Activated CD4-positive, alpha-beta memory T cell treated with anti-CD3 and anti-CD28 coated beads for 36 hours (primary cell): ENCODE measurements around the gene DIS3L2. TPM values are rescaled to one million over a fixed set of nuclear protein-coding genes. Genes with fewer than 3 reads are reported as not detected.
A peak's percentile ranks its signal among the peaks of the same experiment; 100 is the strongest.

ENCODE experiments used
- CTCF ChIA-PET: fragments of 350-600 bp; sonication (Branson Sonifier 250); formaldehyde crosslinking; loops from one replicate; lab custom pipeline; 2021; ENCODE audit warnings: antibody characterized with exemption, inconsistent platforms; lab: Charles Lee
- POLR2A ChIA-PET: fragments of 350-600 bp; sonication (Branson Sonifier 250); formaldehyde crosslinking; loops from one replicate; lab custom pipeline; 2021; ENCODE audit warnings: antibody characterized with exemption; lab: Charles Lee
- DNase-seq: peaks from one replicate; pipeline ENCODE4 v3.0.0-alpha.2; 2020
- H3K27ac Mint-ChIP-seq: one replicate; pipeline ENCODE4 v1.8.0; 2021; ENCODE audit warnings: mixed read lengths
- H3K27me3 Mint-ChIP-seq: one replicate; pipeline ENCODE4 v1.8.0; 2021; ENCODE audit warnings: mixed read lengths
- H3K36me3 Mint-ChIP-seq: one replicate; pipeline ENCODE4 v1.8.0; 2021; ENCODE audit warnings: mixed read lengths
- H3K4me1 Mint-ChIP-seq: one replicate; pipeline ENCODE4 v1.8.0; 2021; ENCODE audit warnings: low read depth, mixed read lengths
- H3K4me3 Mint-ChIP-seq: one replicate; pipeline ENCODE4 v1.8.0; 2021; ENCODE audit warnings: mild to moderate bottlenecking, mixed read lengths
- H3K9me3 Mint-ChIP-seq: one replicate; pipeline ENCODE4 v1.8.0; 2021; ENCODE audit warnings: mixed read lengths
- intact Hi-C: fragments of 100-400 bp; cut with micrococcal nuclease; formaldehyde crosslinking; loops from one replicate; pipeline ENCODE4 v1.15.1; 2023
- total RNA-seq, 2 experiments: library from RNA; stranded (reverse); gene quantifications; one replicate each; pipeline ENCODE4 v1.2.3, GENCODE V29; 2021

DIS3L2 gene
- total RNA-seq, 2 experiments from 2014 or later, result 20.5 to 25.7 TPM

DNA sequence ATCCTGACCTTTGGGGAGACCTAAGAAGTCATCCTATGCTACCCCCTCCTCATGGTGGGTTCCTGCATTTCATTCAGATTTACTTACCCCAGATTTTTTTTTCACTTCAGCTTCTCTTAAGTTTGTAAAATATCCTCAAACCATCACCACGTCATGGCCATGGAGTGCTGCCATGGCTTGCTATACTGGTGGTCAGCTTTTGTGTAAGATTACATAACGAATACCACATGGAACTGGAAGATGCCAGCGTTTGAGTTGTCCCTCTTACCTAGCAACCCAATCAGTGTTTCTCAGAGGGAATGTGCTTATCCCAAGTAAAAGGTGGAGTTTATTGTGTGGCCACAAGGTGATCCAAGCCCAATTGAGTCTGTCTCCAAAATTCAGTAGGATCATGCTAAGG is 268.4 kb downstream of the DIS3L2 start:
- H3K4me3 Mint-ChIP-seq, result no peak overlapping the region
- POLR2A ChIA-PET, result no interaction called here
- no peaks in the 10 kb centered on the region for H3K36me3 Mint-ChIP-seq
- H3K27ac Mint-ChIP-seq, result no peak overlapping the region
- intact Hi-C loops, result loop anchor here (5.0 kb wide), 2 partner anchors 303 to 323 kb away; partner anchors contain the start of gene NPPC
- CTCF ChIA-PET, result interaction anchor here (1.1 to 2.6 kb wide), 4 partner anchors 214 to 329 kb away, joined by 3 to 16 read pairs (median 6); partner anchors contain the start of gene NPPC
- H3K27me3 Mint-ChIP-seq, result no peaks in the 10 kb centered on the region
- DNase-seq, result no peak
- no peaks in the 10 kb centered on the region for H3K9me3 Mint-ChIP-seq
- H3K4me1 Mint-ChIP-seq, result peaks cover 10% of the 10 kb centered on the region

GRCh38 chr2:232230560-232230959 is 269.0 kb downstream of the DIS3L2 start:
- intact Hi-C loops, result loop anchor here (5.0 kb wide), 2 partner anchors 303 to 323 kb away; partner anchors contain the start of gene NPPC
- Mint-ChIP-seq H3K27me3 (no peaks in the 10 kb centered on the region), H3K4me1 (peaks cover 11% of the 10 kb centered on the region), H3K9me3 (no peaks in the 10 kb centered on the region), H3K27ac (no peak overlapping the region), H3K36me3 (no peaks in the 10 kb centered on the region), H3K4me3 (no peak overlapping the region)
- ChIA-PET POLR2A (no interaction called here), CTCF (interaction anchor here (1.0 to 2.6 kb wide), 6 partner anchors 14 to 324 kb away, joined by 3 to 16 read pairs (median 4); partner anchors contain the start of gene NPPC)
- peak; percentile 46 for DNase-seq

DNA sequence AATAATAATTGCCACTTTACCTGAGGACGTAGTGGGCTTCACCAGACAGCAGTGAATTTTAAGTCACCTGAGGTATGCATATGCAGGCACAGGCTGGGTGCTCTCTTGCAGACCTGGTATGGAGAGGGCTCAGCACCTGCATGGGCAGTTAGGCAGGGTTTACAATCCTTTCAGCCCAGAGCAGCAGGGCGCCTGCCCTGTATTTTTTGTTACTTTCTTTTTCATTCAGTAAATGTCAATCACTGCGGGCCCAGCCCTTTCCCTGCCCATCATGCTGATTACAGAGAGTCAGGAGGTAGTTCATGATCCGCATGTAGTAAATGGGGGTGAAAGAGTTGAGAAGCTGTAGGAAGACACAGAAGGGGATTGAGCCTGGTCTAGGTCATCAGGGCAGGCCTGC is 270.0 kb downstream of the DIS3L2 start:
- intact Hi-C loops, result loop anchor here (5.0 kb wide), 2 partner anchors 304 to 324 kb away; partner anchors contain the start of gene NPPC
- DNase-seq, result no peak
- H3K4me1 Mint-ChIP-seq, result peaks cover 19% of the 10 kb centered on the region
- no peak overlapping the region for H3K4me3 Mint-ChIP-seq
- CTCF ChIA-PET, result interaction anchor here (1.0 to 2.6 kb wide), 3 partner anchors 61 to 306 kb away, joined by 3 to 16 read pairs (median 5); partner anchors contain the start of gene NPPC
- H3K27ac Mint-ChIP-seq, result no peak overlapping the region
- H3K9me3 Mint-ChIP-seq, result no peaks in the 10 kb centered on the region
- no peaks in the 10 kb centered on the region for H3K27me3 Mint-ChIP-seq
- POLR2A ChIA-PET, result no interaction called here
- no peaks in the 10 kb centered on the region for H3K36me3 Mint-ChIP-seq

DNA sequence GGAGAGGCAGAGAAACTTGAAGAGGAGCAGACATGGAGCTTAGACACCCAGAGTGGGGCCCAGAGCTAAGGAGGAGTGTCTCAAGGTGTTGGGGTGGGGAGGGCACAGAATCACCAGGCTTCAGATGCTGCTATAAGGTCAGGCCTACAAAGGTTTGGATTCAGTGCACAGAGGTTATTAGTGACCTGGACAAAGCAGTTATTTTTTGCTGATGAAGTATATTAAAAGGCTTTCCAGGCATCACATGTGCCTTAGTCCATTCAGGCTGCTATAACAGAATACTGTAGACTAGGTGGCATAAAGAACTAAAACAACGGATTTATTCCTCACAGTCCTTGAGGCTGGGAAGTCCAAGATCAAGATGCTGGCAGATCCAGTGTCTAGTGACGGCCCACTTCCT is 271.4 kb downstream of the DIS3L2 start:
- peaks cover 26% of the 10 kb centered on the region for H3K4me1 Mint-ChIP-seq
- POLR2A ChIA-PET, result no interaction called here
- peaks cover 2% of the 10 kb centered on the region for H3K36me3 Mint-ChIP-seq
- no peak for DNase-seq
- H3K4me3 Mint-ChIP-seq, result no peak overlapping the region
- H3K27me3 Mint-ChIP-seq, result no peaks in the 10 kb centered on the region
- intact Hi-C loops, result loop anchor here (5.0 kb wide), 2 partner anchors 306 to 326 kb away; partner anchors contain the start of gene NPPC
- H3K27ac Mint-ChIP-seq, result no peak overlapping the region
- no peaks in the 10 kb centered on the region for H3K9me3 Mint-ChIP-seq
- CTCF ChIA-PET, result interaction anchor here (1.7 kb wide), 1 partner anchor 308 kb away, joined by 4 read pairs; no protein-coding TSS in a partner anchor

DNA sequence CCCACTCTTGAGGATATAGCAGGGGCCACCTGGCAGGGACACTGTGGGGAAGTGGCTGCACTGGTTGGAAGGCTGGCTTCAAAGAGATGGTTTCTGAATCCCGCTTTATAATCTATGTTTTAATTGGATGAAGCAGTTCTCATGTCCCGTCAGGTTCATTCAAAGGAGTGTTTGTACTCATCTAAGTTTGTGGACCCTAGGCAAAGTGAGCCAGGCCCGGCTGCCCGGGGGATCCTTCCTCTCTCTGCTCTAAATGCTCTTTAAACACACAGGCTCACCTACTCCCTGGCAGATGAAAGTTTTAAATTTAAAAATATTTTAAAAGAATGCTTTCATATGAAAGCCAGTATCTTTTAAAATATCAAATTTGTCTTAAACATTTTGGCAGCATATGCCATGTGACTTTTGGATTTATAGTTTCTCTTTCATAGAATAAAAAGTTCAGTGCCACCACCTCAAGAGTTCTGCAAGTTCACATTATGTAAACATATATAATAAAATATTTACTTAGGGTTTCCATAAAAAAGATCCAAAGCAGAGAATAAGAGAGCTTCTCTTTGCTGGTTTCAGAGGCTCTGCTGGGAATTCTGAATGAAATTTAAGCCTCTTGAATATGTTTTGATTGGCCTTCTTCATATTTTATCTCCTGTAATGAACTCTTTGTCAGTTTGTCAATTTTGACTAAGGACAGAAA is 273.6 kb downstream of the DIS3L2 start:
- no peak for DNase-seq
- Mint-ChIP-seq H3K27ac (no peak overlapping the region), H3K4me1 (peaks cover 43% of the 10 kb centered on the region), H3K9me3 (no peaks in the 10 kb centered on the region), H3K36me3 (peaks cover 9% of the 10 kb centered on the region), H3K4me3 (no peak overlapping the region), H3K27me3 (no peaks in the 10 kb centered on the region)
- ChIA-PET POLR2A (no interaction called here), CTCF (interaction anchor here (1.7 kb wide), 1 partner anchor 310 kb away, joined by 4 read pairs; no protein-coding TSS in a partner anchor)
- intact Hi-C loops, result loop anchor here (5.0 kb wide), 2 partner anchors 308 to 328 kb away; partner anchors contain the start of gene NPPC

DNA sequence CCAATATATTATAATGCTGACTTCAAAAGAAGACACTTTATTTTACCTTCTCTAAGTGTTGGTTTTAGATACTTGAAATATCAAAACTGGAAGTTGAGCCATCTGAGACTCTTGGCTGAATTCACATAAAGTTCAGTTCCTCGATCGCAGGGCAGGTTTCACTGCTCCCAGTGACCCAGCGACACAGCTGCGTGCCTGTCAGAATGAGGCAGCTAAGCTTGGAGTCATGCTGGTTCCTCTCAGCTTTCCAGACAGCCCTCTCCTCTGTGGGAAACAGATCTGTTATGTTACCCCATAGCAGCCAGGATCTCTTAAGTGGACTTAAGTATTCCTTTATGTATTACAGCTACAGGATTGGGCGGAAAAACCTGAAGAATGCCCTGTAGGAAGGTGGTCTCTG is 274.2 kb downstream of the DIS3L2 start:
- Mint-ChIP-seq H3K36me3 (peaks cover 10% of the 10 kb centered on the region), H3K27me3 (no peaks in the 10 kb centered on the region), H3K9me3 (no peaks in the 10 kb centered on the region), H3K4me3 (no peak overlapping the region), H3K27ac (no peak overlapping the region), H3K4me1 (peaks cover 50% of the 10 kb centered on the region)
- intact Hi-C loops, result no loop called here
- POLR2A ChIA-PET, result no interaction called here
- CTCF ChIA-PET, result interaction anchor here (1.3 kb wide), 1 partner anchor 311 kb away, joined by 3 read pairs; no protein-coding TSS in a partner anchor
- DNase-seq, result no peak

DNA sequence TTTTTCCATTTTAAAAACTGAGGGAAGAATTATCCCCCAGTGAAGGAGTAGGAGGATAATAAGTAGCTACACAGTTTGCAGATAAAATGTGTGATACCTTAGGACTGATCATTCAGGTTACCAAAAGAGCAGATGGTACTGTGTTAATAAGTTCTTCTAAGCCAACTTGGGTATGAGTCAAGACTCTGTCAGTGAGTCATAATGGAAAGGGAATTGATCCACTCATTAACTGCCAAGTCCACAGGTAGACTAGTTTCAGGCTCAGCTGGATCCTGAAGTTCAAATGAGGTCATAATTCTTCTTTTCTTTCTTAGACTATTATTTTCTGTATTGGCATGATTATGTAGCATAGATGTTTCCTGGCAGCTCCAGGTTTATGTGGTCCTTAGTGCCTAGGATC is 274.7 kb downstream of the DIS3L2 start:
- no peak for DNase-seq
- ChIA-PET POLR2A (no interaction called here), CTCF (interaction anchor here (1.0 to 1.3 kb wide), 2 partner anchors 311 to 335 kb away, joined by 3 read pairs; no protein-coding TSS in a partner anchor)
- Mint-ChIP-seq H3K4me3 (no peak overlapping the region), H3K4me1 (peaks cover 54% of the 10 kb centered on the region), H3K9me3 (no peaks in the 10 kb centered on the region), H3K27me3 (no peaks in the 10 kb centered on the region), H3K27ac (no peak overlapping the region), H3K36me3 (peaks cover 10% of the 10 kb centered on the region)
- intact Hi-C loops, result no loop called here

DNA sequence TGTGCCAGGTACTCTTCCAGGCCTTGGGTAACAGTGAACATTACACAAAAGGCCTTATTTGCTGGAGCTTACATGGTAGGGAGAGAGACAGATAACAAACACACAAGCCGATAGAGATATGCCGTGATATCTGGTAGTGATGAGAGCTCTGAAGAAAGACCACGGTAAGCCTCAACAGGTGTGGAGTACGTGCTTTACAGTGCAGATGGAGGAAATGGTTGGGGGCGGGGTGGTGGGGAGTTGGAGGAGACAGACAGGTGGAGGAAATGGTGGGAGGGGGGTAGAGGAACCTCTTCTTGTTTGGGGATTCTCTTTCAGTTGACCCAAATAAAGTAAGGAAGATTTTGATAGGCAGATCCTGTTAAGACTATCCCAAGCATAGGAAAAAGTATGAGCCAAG is 276.0 kb downstream of the DIS3L2 start:
- no peak overlapping the region for H3K4me3 Mint-ChIP-seq
- ChIA-PET POLR2A (interaction anchor here (0.6 kb wide), 1 partner anchor 1109 kb away, joined by 3 read pairs; no protein-coding TSS in a partner anchor), CTCF (no interaction called here)
- intact Hi-C loops, result no loop called here
- no peak overlapping the region for H3K27ac Mint-ChIP-seq
- peaks cover 46% of the 10 kb centered on the region for H3K4me1 Mint-ChIP-seq
- DNase-seq, result no peak
- H3K9me3 Mint-ChIP-seq, result no peaks in the 10 kb centered on the region
- H3K36me3 Mint-ChIP-seq, result peaks cover 10% of the 10 kb centered on the region
- no peaks in the 10 kb centered on the region for H3K27me3 Mint-ChIP-seq

DNA sequence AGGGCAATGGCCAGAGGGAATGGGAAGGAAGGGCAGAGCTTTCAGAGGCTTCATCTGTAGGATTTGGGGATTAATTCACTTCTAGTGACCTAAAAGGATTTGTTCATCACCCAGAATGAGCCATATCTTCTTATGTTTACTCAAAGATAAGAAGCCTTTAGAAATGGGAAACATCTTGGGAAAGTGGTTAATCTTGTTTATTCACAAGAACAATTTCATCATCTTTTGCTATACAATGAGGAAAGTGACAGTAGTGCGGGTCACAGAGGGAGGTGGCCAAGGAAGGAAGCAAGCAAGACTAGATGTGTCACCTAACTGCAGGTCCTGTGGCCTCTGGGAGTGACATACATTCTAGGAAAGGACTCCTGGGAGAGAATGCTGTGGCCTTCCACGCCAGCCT is 276.6 kb downstream of the DIS3L2 start:
- H3K27me3 Mint-ChIP-seq, result no peaks in the 10 kb centered on the region
- H3K4me1 Mint-ChIP-seq, result peaks cover 45% of the 10 kb centered on the region
- CTCF ChIA-PET, result no interaction called here
- POLR2A ChIA-PET, result no interaction called here
- H3K36me3 Mint-ChIP-seq, result peaks cover 10% of the 10 kb centered on the region
- intact Hi-C loops, result no loop called here
- peak; percentile 24 for DNase-seq
- H3K27ac Mint-ChIP-seq, result no peak overlapping the region
- no peaks in the 10 kb centered on the region for H3K9me3 Mint-ChIP-seq
- H3K4me3 Mint-ChIP-seq, result no peak overlapping the region

DNA sequence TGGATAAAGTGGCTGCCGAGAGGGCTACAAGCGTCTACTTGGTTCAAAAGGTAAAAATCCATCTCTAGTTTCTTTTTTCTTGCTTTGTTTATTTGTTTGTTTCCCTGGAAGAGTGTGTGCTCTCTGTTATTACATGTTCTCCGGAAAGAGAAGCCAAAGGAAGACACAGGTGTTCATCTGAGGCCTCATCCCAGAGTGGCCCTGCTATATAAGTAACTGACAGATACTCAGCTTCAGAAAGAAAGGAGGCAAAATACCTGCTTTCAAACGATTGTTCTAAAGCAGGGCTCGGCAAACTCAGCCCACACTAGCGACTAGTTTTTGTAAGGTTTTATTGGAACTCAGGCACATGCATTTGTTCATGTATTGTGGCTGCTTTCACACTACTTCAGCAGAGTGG is 277.1 kb downstream of the DIS3L2 start:
- H3K27me3 Mint-ChIP-seq, result no peaks in the 10 kb centered on the region
- peaks cover 10% of the 10 kb centered on the region for H3K36me3 Mint-ChIP-seq
- ChIA-PET POLR2A (no interaction called here), CTCF (no interaction called here)
- no peaks in the 10 kb centered on the region for H3K9me3 Mint-ChIP-seq
- no peak overlapping the region for H3K27ac Mint-ChIP-seq
- intact Hi-C loops, result no loop called here
- peaks cover 45% of the 10 kb centered on the region for H3K4me1 Mint-ChIP-seq
- DNase-seq, result no peak
- H3K4me3 Mint-ChIP-seq, result no peak overlapping the region

DNA sequence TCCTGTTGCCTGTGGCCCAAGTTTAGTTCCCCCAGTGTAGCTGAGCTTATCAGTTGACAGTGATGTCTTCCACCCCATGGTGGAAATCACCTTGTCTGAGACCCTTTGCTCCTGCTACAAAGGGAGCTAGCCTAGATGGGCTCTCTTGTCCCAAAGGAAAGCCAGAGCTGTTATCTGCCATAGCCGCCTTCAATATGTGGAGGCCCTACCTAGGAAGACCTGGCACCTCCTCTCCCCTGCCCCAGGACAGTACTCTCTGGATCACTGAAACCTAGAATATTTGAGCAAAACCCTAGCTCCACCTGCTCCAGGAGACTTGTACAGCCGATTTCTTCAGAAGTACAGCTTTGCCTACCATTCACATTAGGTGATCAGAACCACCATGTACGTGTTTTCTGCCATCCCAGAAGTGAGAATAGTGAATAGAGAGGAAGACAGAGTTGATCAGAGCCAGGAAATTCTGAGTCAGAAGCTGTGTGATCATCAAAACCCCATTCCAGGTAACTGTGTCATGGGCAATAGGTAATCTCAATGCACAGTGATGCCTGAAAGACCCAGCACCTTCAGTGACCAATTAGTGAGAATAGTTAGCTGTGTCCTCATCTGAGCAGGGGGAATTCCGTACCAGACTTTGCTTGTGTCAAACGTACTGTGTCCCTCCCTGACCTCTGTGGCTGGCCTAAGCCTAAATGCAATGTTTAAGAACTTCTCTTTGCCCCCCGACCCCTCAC is 278.6 kb downstream of the DIS3L2 start:
- POLR2A ChIA-PET, result interaction anchor here (1.4 kb wide), 1 partner anchor 76 kb away, joined by 3 read pairs; no protein-coding TSS in a partner anchor
- intact Hi-C loops, result loop anchor here (1.0 to 2.0 kb wide), 2 partner anchors 75 to 213 kb away; no protein-coding TSS in a partner anchor

More for the DNA sequence above, 278.6 kb downstream of the DIS3L2 start:
- DNase-seq, result peak; percentile 47
- CTCF ChIA-PET, result interaction anchor here (0.6 to 1.5 kb wide), 4 partner anchors 75 to 340 kb away, joined by 3 to 4 read pairs (median 3); no protein-coding TSS in a partner anchor
- H3K27me3 Mint-ChIP-seq, result no peaks in the 10 kb centered on the region
- H3K9me3 Mint-ChIP-seq, result no peaks in the 10 kb centered on the region
- no peak overlapping the region for H3K4me3 Mint-ChIP-seq
- H3K4me1 Mint-ChIP-seq, result peaks cover 43% of the 10 kb centered on the region
- peak overlapping the region; percentile 81 for H3K27ac Mint-ChIP-seq
- H3K36me3 Mint-ChIP-seq, result peaks cover 10% of the 10 kb centered on the region
